Stimulated activated CD4-positive, alpha-beta T cell treated with anti-CD3 and anti-CD28 coated beads, Interleukin-12 subunit alpha, Interleukin-12 subunit beta, amount 100 ng/mL, for 24 hours (primary cell): ENCODE data around the gene AK2.
"Not testable (repeated sequence)": the region's sequence is repeated elsewhere in the genome, so short reads cannot be mapped to it uniquely, and the experiment has no call there.

Experiments used
- DNase-seq, 2 experiments: peaks; one replicate each; pipeline ENCODE4 v3.0.0-alpha.2; 2020; ENCODE audit warnings: low read depth in 2 of 2

The AK2 gene

GRCh38 chr1:32973458-32973857, 63.2 kb downstream of the AK2 start:
- DNase-seq, result not testable (repeated sequence)

- DNase-seq, result no peak
Measured at GRCh38 chr1:32972814-32973428, 63.8 kb downstream of the AK2 start.

GRCh38 chr1:32971576-32971975, 65.1 kb downstream of the AK2 start:
- DNase-seq, result no peak

GRCh38 chr1:32971156-32971555, 65.5 kb downstream of the AK2 start:
- no peak for DNase-seq

GRCh38 chr1:32969566-32969965, 67.1 kb downstream of the AK2 start:
- DNase-seq, result no peak

- no peak for DNase-seq
Measured at GRCh38 chr1:32967888-32968568, 68.7 kb downstream of the AK2 start.

- DNase-seq, result no peak
Measured at GRCh38 chr1:32966900-32967299, 69.8 kb downstream of the AK2 start.

- no peak for DNase-seq
Measured at GRCh38 chr1:32965251-32965747, 71.4 kb downstream of the AK2 start.

- DNase-seq, result peak; percentile 91 to 94
Measured at GRCh38 chr1:32964461-32965250, 72.0 kb downstream of the AK2 start, which contains the start of gene RNF19B. RNF19B (minus strand) TSS chr1:32964809; CDS start chr1:32964685, 124 bp downstream.

- peak; percentile 17 to 52 for DNase-seq
Measured at GRCh38 chr1:32963746-32964460, 72.8 kb downstream of the AK2 start.

GRCh38 chr1:32962248-32962896, 74.3 kb downstream of the AK2 start:
- DNase-seq, result no peak

GRCh38 chr1:32960819-32961355, 75.8 kb downstream of the AK2 start:
- no peak for DNase-seq

GRCh38 chr1:32960342-32960741, 76.3 kb downstream of the AK2 start:
- DNase-seq, result no peak

- no peak for DNase-seq
Measured at GRCh38 chr1:32958827-32959226, 77.9 kb downstream of the AK2 start.
